WTC11 (cell line): ENCODE results near the gene MSANTD4. TPM values are rescaled to one million over a fixed set of nuclear protein-coding genes. Genes with fewer than 3 reads are reported as not detected.

Experiments
- ATAC-seq: fragments of 200-7000 bp; cut with Tn5 transposase; 2 replicates; pipeline ENCODE4 v1.10.0; 2021; ENCODE audit warnings: mild to moderate bottlenecking, moderate library complexity
- CTCF ChIA-PET: fragments of 300-600 bp; sonication (Branson Sonifier 250); formaldehyde crosslinking; loops from one replicate; lab custom pipeline; 2021; ENCODE audit warnings: antibody characterized with exemption; lab: Charles Lee
- POLR2A ChIA-PET: fragments of 350-600 bp; sonication (Branson Sonifier 250); formaldehyde crosslinking; loops from one replicate; lab custom pipeline; 2021; ENCODE audit warnings: antibody characterized with exemption; lab: Charles Lee
- DNase-seq: peaks from one replicate; pipeline ENCODE4 v3.0.0; 2021; ENCODE audit warnings: low spot score
- H3K27ac Mint-ChIP-seq: 2 replicates; pipeline ENCODE4 v1.8.0; 2021; ENCODE audit warnings: mixed read lengths
- H3K27me3 Mint-ChIP-seq: 2 replicates; pipeline ENCODE4 v1.8.0; 2021; ENCODE audit warnings: low read depth, mild to moderate bottlenecking, moderate library complexity, mixed read lengths
- H3K36me3 Mint-ChIP-seq: 2 replicates; pipeline ENCODE4 v1.8.0; 2021; ENCODE audit warnings: mixed read lengths
- H3K4me1 Mint-ChIP-seq: 2 replicates; pipeline ENCODE4 v1.8.0; 2022; ENCODE audit warnings: mixed read lengths
- H3K4me3 Mint-ChIP-seq: 2 replicates; pipeline ENCODE4 v1.8.0; 2021; ENCODE audit warnings: mild to moderate bottlenecking, moderate library complexity, mixed read lengths
- H3K9me3 Mint-ChIP-seq: 2 replicates; pipeline ENCODE4 v1.8.0; 2021; ENCODE audit warnings: mixed read lengths
- ATF2 ChIP-seq: sonication (generic); formaldehyde crosslinking; IDR thresholded peaks from 2 replicates; pipeline ENCODE4 v1.8.1; 2022; ENCODE audit warnings: low read depth, missing genetic modification reagents, borderline replicate concordance
- ATF3 ChIP-seq: sonication (generic); formaldehyde crosslinking; conservative IDR thresholded peaks from 2 replicates; pipeline ENCODE4 v1.8.1; 2022; ENCODE audit warnings: mild to moderate bottlenecking, missing genetic modification reagents
- ATF6 ChIP-seq: sonication (generic); formaldehyde crosslinking; IDR thresholded peaks from 2 replicates; pipeline ENCODE4 v1.8.1; 2023; ENCODE audit warnings: mild to moderate bottlenecking, missing genetic modification reagents
- CREM ChIP-seq: sonication (generic); formaldehyde crosslinking; IDR thresholded peaks from 2 replicates; pipeline ENCODE4 v1.8.1; 2022; ENCODE audit warnings: mild to moderate bottlenecking, missing genetic modification reagents, moderate library complexity
- CTCF ChIP-seq: fragments of 200-600 bp; IDR thresholded peaks from 2 replicates; pipeline ENCODE4 v1.8.0; 2022; ENCODE audit warnings: antibody characterized with exemption
- ERG ChIP-seq: fragments of 250-450 bp; sonication (Bioruptor Pico); IDR thresholded peaks from 2 replicates; pipeline ENCODE4 v1.8.0; 2021; ENCODE audit warnings: mild to moderate bottlenecking
- IRF1 ChIP-seq: sonication (generic); formaldehyde crosslinking; IDR thresholded peaks from 2 replicates; pipeline ENCODE4 v1.8.0; 2023; ENCODE audit warnings: missing genetic modification reagents
- JAZF1 ChIP-seq: fragments of 250-450 bp; sonication (Bioruptor Pico); IDR thresholded peaks from 2 replicates; pipeline ENCODE4 v1.9.0; 2021; ENCODE audit warnings: moderate library complexity, mild to moderate bottlenecking, inconsistent platforms
- NFE2L1 ChIP-seq: sonication (generic); formaldehyde crosslinking; IDR thresholded peaks from 2 replicates; pipeline ENCODE4 v1.8.1; 2023; ENCODE audit warnings: missing genetic modification reagents
- NFYB ChIP-seq: sonication (generic); formaldehyde crosslinking; conservative IDR thresholded peaks from 2 replicates; pipeline ENCODE4 v1.8.0; 2022; ENCODE audit warnings: low read depth, missing genetic modification reagents
- NR1H2 ChIP-seq: sonication (generic); formaldehyde crosslinking; IDR thresholded peaks from 2 replicates; pipeline ENCODE4 v1.9.0; 2021; ENCODE audit warnings: mild to moderate bottlenecking, moderate library complexity, missing genetic modification reagents
- RORB ChIP-seq: fragments of 250-450 bp; sonication (Bioruptor Pico); IDR thresholded peaks from 2 replicates; pipeline ENCODE4 v1.9.0; 2021; ENCODE audit warnings: mild to moderate bottlenecking
- SMAD3 ChIP-seq: sonication (generic); formaldehyde crosslinking; IDR thresholded peaks from 2 replicates; pipeline ENCODE4 v1.8.0; 2022; ENCODE audit warnings: missing genetic modification reagents, mild to moderate bottlenecking, borderline replicate concordance
- SP1 ChIP-seq: sonication (generic); formaldehyde crosslinking; conservative IDR thresholded peaks from 2 replicates; pipeline ENCODE4 v1.8.1; 2022; ENCODE audit warnings: missing genetic modification reagents
- USF1 ChIP-seq: sonication (generic); formaldehyde crosslinking; IDR thresholded peaks from 2 replicates; pipeline ENCODE4 v1.8.0; 2022; ENCODE audit warnings: mild to moderate bottlenecking, missing genetic modification reagents
- ZMAT4 ChIP-seq: fragments of 250-450 bp; sonication (Bioruptor Pico); IDR thresholded peaks from 2 replicates; pipeline ENCODE4 v1.9.0; 2021; ENCODE audit warnings: mild to moderate bottlenecking
- ZNF121 ChIP-seq: sonication (generic); formaldehyde crosslinking; IDR thresholded peaks from 2 replicates; pipeline ENCODE4 v1.8.0; 2023; ENCODE audit warnings: missing genetic modification reagents
- ZNF263 ChIP-seq: sonication (generic); formaldehyde crosslinking; IDR thresholded peaks from 2 replicates; pipeline ENCODE4 v1.8.1; 2022; ENCODE audit warnings: low read depth, mild to moderate bottlenecking, moderate library complexity, missing genetic modification reagents
- ZNF396 ChIP-seq: fragments of 250-450 bp; sonication (Bioruptor Pico); IDR thresholded peaks from 2 replicates; pipeline ENCODE4 v1.8.0; 2021; ENCODE audit warnings: mild to moderate bottlenecking, moderate library complexity, borderline replicate concordance
- ZNF512 ChIP-seq: sonication (generic); formaldehyde crosslinking; IDR thresholded peaks from 2 replicates; pipeline ENCODE4 v1.8.1; 2022; ENCODE audit warnings: missing genetic modification reagents, borderline replicate concordance
- ZNF532 ChIP-seq: fragments of 250-450 bp; sonication (Bioruptor Pico); IDR thresholded peaks from 2 replicates; pipeline ENCODE4 v1.9.0; 2021; ENCODE audit warnings: mild to moderate bottlenecking, borderline replicate concordance
- total RNA-seq: library from RNA; stranded (reverse); gene quantifications from 3 replicates; pipeline ENCODE4 v1.2.3, GENCODE V29; 2021

The MSANTD4 gene
- total RNA-seq, 1 experiment from 2014 or later = 22.0 TPM

GRCh38 chr11:105988197-105988596 lies 33.8 kb downstream of the MSANTD4 start (continued):
- TF ChIP-seq USF1 (no peak), RORB (CRISPR knock-in tag) (no peak)
- TF ChIP-seq, all 79 proteins: peak for 0

GRCh38 chr11:105986554-105986953 lies 35.5 kb downstream of the MSANTD4 start:
- POLR2A ChIA-PET = no interaction called here
- H3K4me1 Mint-ChIP-seq = peaks cover 10% of the 10 kb centered on the region
- no peaks in the 10 kb centered on the region for H3K36me3 Mint-ChIP-seq
- no peak for DNase-seq
- CTCF ChIA-PET = no interaction called here
- TF ChIP-seq ATF3 (CRISPR knock-in tag) (no peak), CTCF (no peak), ZNF512 (no peak), ERG (no peak), ATF2 (CRISPR knock-in tag) (no peak), CREM (CRISPR knock-in tag) (no peak), ZNF263 (CRISPR knock-in tag) (no peak), ATF6 (no peak), ZNF121 (CRISPR knock-in tag) (no peak), ZNF396 (CRISPR knock-in tag) (no peak), NR1H2 (CRISPR knock-in tag) (no peak), NFYB (no peak), ZMAT4 (CRISPR knock-in tag) (no peak), IRF1 (no peak), NFE2L1 (CRISPR knock-in tag) (no peak), SP1 (CRISPR knock-in tag) (no peak), SMAD3 (CRISPR knock-in tag) (no peak), JAZF1 (no peak), ZNF532 (CRISPR knock-in tag) (no peak)
- ATAC-seq = no peak
- H3K4me3 Mint-ChIP-seq = no peak overlapping the region
- H3K9me3 Mint-ChIP-seq = 0 out of 2 replicates have a peak, but pooled peaks cover 3% of the 10 kb centered on the region
- H3K27me3 Mint-ChIP-seq = no peaks in the 10 kb centered on the region
- no peak overlapping the region for H3K27ac Mint-ChIP-seq
